ENCODE measurements around the gene APOL3. TPM values are rescaled to one million over a fixed set of nuclear protein-coding genes. Genes with fewer than 3 reads are reported as not detected.

APOL3 gene
- total RNA-seq, 1 experiment from 2014 or later: not detected

- Histone ChIP-seq H4K5ac (ENCODE audit: insufficient read length, low read depth, low read length) (no peak overlapping the region), H3K23ac (ENCODE audit: insufficient read length, low read depth, low read length) (no peak overlapping the region), H3K4ac (ENCODE audit: low read depth, low read length) (no peak overlapping the region), H4K8ac (replicated peaks; ENCODE audit: insufficient read length, low read depth, low read length) (no peak overlapping the region), H3K27ac (ENCODE audit: insufficient read length, low read depth, low read length) (no peak overlapping the region), H3K79me2 (ENCODE audit: insufficient read depth, low read length) (no peaks in the 10 kb centered on the region), H4K91ac (ENCODE audit: insufficient read length, low read depth, low read length) (no peak overlapping the region), H3K9me3 (ENCODE audit: control insufficient read depth, low read depth, low read length) (no peaks in the 10 kb centered on the region), H2BK12ac (ENCODE audit: insufficient read length, low read depth, low read length) (no peak overlapping the region), H2BK20ac (ENCODE audit: low read depth, low read length, poor library complexity, severe bottlenecking) (no peak overlapping the region), H3T11ph (ENCODE audit: low read length) (no peak overlapping the region), H4K20me1 (ENCODE audit: control insufficient read depth, insufficient read depth, insufficient read length) (no peaks in the 10 kb centered on the region), H2AFZ (ENCODE audit: low read length) (no peak overlapping the region), H3K18ac (ENCODE audit: insufficient read length, low read depth, low read length) (no peak overlapping the region), H2AK5ac (ENCODE audit: insufficient read length, low read length) (no peak overlapping the region), H3K14ac (ENCODE audit: insufficient read depth, low read length) (no peak overlapping the region), H3K9ac (ENCODE audit: extremely low read depth, insufficient read length, low read length) (no peak overlapping the region), H3K4me1 (ENCODE audit: insufficient read depth, low read length) (no peaks in the 10 kb centered on the region), H3K4me2 (ENCODE audit: insufficient read depth, insufficient read length, low read length) (no peak overlapping the region), H3K27me3 (ENCODE audit: insufficient read depth, low read length) (no peaks in the 10 kb centered on the region; the same call in 1 of the 2 replicates), H3K56ac (ENCODE audit: insufficient read length, low read depth, low read length) (no peak overlapping the region), H2BK15ac (ENCODE audit: low read depth, low read length) (no peak overlapping the region), H2BK5ac (ENCODE audit: insufficient read length, low read length) (no peak overlapping the region), H3K23me2 (ENCODE audit: insufficient read length, low read depth, low read length, poor library complexity, severe bottlenecking) (no peaks in the 10 kb centered on the region), H2BK120ac (ENCODE audit: low read depth, low read length, poor library complexity, severe bottlenecking) (no peak overlapping the region), H3K79me1 (ENCODE audit: insufficient read depth, low read depth, low read length, poor library complexity, severe bottlenecking) (no peaks in the 10 kb centered on the region)
- no peak for DNase-seq
- H3K4me1 Mint-ChIP-seq: peaks cover 10 to 16% of the 10 kb centered on the region in 2 experiments
- H3K9me3 Mint-ChIP-seq: no peaks in the 10 kb centered on the region; a peak in 1 of 5 replicates
- peaks cover 5% of the 10 kb centered on the region for H3K27me3 Mint-ChIP-seq (ENCODE audit: low read depth)
- no peaks in the 10 kb centered on the region for H3K36me3 Mint-ChIP-seq (ENCODE audit: insufficient read depth in 1 of 3, low read depth in 3 of 3)
- no CpG with 5 or more reads among the region's 6 CpGs for WGBS (ENCODE audit: extremely low coverage, insufficient read length, low lambda C conversion rate)
- no peak overlapping the region for H3K4me3 Mint-ChIP-seq
- H3K27ac Mint-ChIP-seq: no peak overlapping the region
- no peak for TF ChIP-seq CTCF (conservative IDR thresholded peaks at IDR 0.05)
Measured at GRCh38 chr22:36182857-36183256, 22.3 kb upstream of the APOL3 start.
